22Rv1 (cell line): ENCODE data around the gene PARVB.

Source experiments
- H3K27ac ChIP-seq: fragments of 450-650 bp; 2 replicates; pipeline ENCODE4 v1.5.1; 2017
- CTCF ChIP-seq: fragments of 450-650 bp; IDR thresholded peaks from 2 replicates; pipeline ENCODE4 v1.5.1; 2017; ENCODE audit warnings: mild to moderate bottlenecking
- ZFX ChIP-seq: fragments of 450-650 bp; IDR thresholded peaks from 2 replicates; pipeline ENCODE4 v1.6.1; 2017; ENCODE audit warnings: antibody characterized with exemption, borderline replicate concordance

PARVB gene

GRCh38 chr22:44203203-44203602, 179.1 kb downstream of the PARVB start:
- H3K27ac ChIP-seq = no peak overlapping the region
- TF ChIP-seq ZFX (no peak), CTCF (no peak)

GRCh38 chr22:44204739-44205515, 180.8 kb downstream of the PARVB start:
- H3K27ac ChIP-seq = no peak overlapping the region
- no peak for TF ChIP-seq CTCF
- no peak for TF ChIP-seq ZFX

- TF ChIP-seq CTCF (no peak), ZFX (no peak)
- H3K27ac ChIP-seq = no peak overlapping the region
Observed at GRCh38 chr22:44205516-44206329, 181.6 kb downstream of the PARVB start.

- no peak overlapping the region for H3K27ac ChIP-seq
- TF ChIP-seq CTCF (no peak), ZFX (no peak)
Observed at GRCh38 chr22:44206330-44206645, 182.2 kb downstream of the PARVB start.

- no peak for TF ChIP-seq CTCF
- no peak for TF ChIP-seq ZFX
- H3K27ac ChIP-seq = no peak overlapping the region
Observed at GRCh38 chr22:44206696-44207095, 182.6 kb downstream of the PARVB start.

- TF ChIP-seq CTCF = no peak
- TF ChIP-seq ZFX = no peak
- H3K27ac ChIP-seq = no peak overlapping the region
Observed at GRCh38 chr22:44207173-44207980, 183.3 kb downstream of the PARVB start.

GRCh38 chr22:44207981-44208317, 183.8 kb downstream of the PARVB start:
- no peak for TF ChIP-seq ZFX
- no peak for TF ChIP-seq CTCF
- no peak overlapping the region for H3K27ac ChIP-seq
